Measurements from ENCODE around the gene CALM1.

Gene CALM1

DNA sequence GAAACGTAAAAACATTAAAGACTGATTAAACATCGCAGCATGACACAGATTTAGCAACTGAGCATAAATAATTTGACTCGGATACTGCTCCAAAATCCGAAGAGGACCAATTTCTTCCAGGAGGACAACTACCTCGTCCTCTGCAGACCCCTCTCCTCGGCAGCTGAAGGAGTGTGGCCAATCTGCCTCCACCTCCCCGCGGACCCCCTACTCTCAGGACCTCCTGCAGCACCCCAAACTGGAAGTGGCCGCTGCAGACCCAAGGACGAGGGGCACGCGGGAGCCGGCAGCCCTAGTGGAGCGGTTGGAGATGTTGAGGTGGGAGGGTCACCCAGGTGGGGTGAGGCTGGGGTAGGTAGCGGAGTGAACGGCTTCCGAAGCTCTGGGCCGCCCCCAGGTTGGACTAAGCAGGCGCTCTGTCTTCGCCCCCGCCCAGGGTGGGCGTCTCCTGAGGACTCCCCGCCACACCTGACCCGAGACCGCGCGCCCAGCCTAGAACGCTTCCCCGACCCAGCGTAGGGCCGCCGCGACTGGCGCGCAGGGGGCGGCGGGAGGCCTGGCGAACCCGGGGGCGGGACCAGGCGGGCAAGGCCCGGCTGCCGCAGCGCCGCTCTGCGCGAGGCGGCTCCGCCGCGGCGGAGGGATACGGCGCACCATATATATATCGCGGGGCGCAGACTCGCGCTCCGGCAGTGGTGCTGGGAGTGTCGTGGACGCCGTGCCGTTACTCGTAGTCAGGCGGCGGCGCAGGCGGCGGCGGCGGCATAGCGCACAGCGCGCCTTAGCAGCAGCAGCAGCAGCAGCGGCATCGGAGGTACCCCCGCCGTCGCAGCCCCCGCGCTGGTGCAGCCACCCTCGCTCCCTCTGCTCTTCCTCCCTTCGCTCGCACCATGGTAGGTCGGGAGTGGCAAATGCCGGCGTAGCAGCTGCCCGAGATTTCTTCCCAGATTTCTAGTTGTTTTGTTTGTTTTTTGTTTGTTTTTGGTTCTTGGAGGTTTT lies at the start of gene CALM1:
Gene CALM1, plus strand, starts transcription at position 689 of the 999 bp plus-strand sequence. Its CDS starts 202 bp downstream, at position 891.
- DNase-seq, result peak; percentile 91

DNA sequence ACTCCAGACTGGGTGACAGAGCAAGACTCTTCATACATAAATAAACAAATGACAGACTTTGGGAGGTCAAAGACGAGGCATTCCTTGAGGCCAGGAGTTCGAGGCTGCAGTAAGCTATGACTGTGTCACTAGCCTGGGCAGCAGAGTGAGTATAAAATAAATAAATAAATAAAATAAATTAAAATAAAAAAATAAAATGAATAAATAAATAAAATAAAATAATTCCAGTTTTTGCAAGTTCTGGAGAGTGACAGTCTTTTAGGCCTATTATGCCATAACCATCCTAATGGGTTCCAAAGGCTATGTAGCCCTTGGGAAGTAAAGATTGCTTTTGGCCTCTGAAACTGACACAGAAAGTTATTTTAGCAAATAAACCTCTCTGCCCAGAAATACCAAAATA lies 48.6 kb upstream of the CALM1 start:
- no peak for DNase-seq

DNA sequence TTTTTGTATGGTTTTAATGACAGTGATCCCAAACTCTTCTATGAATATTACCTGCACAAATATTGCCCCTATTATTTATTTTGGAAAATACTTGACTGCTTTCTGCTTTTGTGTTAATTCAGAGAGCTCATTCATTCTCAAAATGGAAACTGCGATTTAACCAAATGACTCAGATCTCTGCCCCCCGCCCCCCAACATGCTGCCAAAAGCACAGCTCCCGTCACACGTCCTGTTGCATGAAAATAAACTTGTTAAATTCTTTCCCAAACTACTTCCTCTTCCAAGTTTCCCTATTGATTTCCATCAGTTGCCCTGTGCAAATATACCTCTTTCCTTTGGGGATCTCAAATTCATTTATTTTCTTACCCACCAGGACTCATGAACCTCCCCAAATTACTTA lies 47.1 kb upstream of the CALM1 start:
- DNase-seq, result no peak

DNA sequence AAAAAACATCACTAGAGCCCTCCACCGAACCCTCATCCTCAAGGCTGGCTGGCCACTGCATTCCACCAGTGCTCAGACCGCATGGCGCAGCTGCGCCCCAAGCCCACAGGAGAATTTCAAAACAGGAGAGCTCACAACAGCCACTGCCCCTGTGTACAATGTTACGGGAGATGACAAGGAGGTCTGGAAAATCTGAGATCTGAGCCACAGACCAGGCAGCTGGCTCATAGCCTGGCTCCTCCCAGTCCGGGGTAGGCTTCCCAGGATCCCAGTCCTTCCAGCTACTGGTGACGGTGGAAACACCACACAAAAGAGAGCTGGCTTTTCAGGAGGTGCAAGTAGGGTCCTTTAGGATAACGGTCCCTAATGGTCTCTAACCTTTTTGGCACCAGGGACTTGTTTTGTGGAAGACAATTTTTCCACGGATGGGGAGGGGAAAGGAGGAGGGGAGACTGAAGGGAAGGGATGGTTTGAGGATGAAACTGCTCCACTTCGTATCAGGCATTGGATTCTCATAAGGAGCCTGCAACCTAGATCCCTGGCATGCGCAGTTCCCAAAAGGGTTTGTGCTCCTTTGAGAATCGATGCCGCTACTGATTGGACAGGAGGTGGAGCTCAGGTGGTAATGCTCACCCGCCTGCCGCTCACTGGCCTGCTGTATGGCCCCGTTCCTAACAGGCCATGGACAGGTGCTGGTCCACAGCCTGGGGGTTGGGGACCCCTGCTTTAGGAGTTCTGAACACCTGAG lies 42.1 kb upstream of the CALM1 start:
- DNase-seq, result no peak

DNA sequence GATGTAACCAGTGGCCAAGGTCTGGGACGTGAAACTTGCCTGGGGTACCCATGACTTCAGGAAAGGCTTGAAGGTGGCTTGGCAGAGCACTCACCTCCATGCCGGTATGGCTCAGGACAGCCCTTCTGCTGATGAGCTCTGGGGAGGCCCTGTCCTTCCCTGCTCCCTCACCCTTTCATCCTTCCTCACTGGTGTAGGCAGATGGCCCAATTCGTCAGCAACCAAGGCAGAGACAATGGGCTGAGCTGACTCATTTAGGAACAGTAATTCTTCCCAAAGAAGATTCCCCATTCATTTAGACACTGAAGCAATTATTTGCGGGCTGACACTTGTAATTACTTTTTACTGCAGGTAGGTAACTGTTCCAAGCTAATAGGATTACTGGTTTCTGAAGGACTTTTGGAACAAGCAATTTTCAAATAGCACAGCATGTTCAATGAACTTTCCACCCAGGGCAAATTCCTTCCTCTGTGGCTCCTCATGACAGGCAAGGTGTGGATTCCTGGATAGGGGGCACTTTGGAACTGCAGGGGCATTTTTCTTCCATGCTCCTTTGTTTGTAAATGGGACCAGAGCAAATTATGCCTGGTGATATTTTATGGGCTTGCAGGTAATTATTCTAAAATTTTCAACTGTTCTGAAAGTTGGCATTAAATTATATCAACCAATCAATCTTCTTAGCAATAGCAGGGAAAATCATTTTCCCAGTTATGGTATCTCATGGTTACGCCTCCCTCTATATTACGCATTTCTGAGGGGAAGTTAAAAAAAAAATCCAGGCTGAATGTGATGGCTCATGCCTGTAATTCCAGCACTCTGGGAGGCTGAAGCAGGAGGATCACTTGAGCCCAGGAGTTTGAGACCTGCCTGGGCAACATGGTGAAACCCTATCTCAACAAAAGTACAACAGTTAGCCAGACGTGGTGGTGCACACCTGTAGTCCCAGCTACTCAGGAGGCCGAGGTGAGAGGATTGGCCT lies 41.0 kb upstream of the CALM1 start:
- no peak for DNase-seq

DNA sequence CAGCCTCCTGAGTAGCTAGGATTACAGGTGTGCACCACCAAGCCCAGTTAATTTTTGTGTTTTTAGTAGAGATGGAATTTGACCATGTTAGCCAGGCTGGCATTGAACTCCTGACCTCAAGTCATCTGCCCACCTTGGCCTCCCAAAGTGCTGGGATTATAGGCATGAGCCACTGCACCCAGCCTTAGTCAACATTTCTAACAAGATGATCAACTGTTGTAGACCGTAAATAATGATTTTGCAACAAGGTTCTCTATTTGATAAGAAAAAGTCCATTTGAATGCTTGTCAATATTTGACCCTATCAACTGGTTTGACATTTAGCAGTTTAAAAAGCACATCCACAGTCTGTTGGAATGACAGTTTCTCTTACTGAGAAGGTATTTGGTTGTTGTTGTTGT lies 39.9 kb upstream of the CALM1 start:
- no peak for DNase-seq

DNA sequence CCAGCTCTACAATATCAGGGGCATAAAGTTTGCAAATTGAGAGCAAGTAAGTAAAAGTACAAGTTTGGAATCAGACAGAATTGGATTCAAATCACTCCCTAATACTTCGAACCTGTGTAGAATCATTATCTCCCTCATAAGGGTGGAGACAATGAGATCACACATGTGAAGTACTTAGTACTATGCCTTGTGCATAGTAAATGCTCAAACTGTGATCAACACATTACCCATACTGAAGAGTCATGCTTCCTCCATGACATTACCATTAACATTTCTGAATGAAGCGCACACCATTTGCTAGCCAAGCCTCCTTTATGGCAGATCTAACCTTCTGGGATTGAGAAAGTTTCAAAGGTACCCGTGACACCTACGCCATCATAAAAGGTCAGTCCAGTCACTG lies 38.5 kb upstream of the CALM1 start:
- no peak for DNase-seq

DNA sequence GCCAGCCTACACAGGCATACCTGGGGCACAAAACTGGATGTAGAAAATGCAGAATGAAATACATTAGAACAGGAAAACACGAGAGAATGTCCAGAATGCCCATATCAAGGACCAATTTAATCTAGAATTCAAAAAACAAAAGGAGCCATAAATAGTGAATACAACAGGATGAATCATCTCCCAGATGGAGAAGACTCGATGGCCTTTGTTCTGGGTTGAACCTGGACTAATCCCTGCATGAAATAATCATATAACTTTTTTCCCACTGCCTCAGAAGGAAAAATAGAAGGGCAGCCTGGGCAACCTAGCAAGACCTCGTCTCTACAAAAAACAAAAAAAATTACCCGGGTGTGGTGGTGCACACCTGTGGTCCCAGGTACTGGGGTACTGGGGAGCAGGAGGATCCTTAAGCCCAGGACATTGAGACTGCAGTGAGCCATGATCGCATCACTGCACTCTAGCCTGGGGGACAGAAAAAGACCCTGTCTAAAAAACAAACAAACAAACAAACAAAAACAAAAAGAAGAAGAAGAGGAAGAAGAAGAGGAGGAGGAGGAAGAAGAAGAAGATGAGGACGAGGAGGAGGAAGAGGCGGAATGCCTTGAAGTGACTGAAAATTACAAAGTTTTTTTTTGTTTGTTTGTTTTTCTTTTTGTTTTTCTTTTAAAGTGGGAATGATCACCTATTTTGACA lies 34.8 kb upstream of the CALM1 start:
- DNase-seq, result no peak

DNA sequence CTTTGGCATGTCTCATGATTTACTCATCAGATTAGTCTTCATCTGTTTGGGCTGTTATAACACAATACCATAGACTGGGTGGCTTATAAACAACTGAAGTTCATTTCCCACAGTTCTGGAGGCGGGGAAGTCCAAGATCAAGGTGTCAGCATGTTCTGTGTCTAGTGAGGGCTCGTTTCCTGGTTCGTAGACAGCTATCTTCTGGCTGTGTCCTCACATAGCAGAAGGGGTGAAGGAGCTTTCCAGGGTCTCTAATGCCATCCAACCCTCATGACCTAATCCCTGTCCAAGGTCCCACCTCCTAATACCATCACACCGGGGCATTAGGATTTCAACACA lies 34.3 kb upstream of the CALM1 start:
- DNase-seq, result no peak

DNA sequence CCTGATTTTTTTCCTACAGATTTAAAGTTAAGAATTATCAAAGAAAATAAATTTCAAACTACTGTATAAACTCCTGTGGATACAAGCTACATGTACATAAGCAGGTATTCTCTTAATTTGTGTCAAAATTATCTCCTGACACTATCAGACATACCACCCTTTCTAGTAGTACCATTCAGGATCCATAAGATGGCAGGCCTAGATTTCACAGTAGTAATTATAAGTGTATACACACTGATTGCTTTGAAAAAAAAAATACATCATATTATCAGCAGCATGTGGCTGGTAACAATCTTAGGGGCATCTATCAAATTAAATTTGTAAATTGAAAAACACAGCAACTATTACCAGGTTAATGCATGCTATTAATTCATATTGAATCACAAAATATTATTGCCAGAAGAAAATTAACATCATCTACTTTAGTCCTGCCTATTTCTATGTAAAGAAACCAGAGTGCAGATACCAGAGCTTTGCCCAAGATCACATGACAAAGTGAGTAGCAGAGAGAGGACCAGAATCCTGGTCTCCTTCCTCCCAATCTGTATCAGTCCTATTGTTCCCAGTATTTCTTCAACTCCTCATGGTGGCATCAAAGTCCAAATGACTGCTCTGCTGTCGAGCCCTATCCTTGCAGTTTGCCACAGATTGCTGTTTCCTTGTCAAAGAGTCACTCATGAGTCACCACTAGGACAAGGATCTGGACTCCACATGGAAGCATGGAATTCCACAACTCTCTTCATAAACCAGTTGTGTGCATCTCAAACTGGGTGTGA lies 27.7 kb upstream of the CALM1 start:
- peak; percentile 62 for DNase-seq

DNA sequence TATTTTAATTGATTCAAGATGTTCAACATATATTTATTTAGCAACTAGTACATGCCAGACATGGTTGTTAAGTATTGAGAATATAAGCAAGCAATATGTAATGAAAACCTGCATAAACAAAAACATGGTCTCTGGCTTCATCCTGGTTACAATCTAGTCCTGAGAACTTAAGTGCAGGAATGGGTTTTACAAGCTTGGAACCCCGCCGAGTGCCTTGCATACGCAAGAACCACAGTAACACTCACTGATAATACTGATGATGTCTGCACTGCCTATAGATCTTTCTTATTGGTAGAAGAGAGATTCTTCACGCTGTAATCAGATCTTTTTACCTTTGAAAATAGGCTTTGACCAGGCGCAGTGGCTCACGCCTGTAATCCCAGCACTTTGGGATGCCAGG lies 22.9 kb upstream of the CALM1 start:
- DNase-seq, result no peak

DNA sequence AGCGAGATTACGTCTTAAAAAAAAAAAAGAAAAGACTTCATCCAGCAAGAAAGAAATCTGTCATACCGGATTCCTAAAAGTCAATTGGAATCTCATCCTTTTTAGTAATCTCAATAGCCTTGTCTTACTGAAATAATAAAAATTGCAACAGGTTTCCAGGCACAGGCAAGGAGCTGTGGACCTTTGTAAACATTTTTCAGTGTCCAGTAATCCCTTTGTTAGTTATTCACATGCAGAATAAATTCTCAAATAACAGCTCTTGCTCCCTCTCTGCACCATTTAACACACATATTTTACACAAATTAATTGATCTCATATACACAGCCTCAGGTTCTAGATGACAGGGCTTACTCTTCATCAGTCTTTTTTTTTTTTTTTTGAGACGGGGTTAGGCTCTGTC lies 22.0 kb upstream of the CALM1 start:
- DNase-seq, result no peak

DNA sequence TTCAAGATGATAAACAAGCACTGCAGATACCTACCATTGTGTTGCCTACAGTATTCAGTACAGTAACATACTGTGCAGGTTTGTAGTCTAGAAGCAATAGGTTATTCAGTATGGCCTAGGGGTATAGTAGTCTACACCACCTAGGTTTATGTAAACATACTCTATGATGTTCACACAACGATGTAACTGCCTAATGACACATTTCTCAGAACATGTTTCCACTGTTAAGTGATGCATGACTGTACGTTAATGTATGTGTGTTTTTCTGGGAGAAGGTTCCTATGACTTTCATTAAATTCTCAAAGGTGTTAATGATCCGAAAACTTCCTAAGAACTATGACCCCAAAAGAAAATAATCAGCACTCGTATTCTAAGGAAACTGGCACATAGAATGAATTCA lies 20.9 kb upstream of the CALM1 start:
- no peak for DNase-seq

DNA sequence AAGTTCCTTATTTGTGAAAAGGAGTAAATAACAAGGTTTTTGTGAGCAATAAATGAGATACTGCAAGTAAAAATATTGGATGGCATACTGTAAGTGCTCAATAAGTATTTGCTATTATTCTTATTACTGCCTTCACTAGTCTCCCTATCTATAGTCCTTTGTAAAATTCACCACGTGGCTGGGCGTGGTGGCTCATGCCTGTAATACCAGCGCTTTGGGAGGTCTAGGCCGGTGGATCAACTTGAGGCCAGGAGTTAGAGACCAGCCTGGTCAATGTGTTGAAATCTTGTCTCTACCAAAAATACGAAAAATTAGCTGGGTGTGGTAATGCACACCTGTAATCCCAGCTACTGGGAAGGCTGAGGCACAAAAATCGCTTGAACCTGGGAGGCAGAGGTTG lies 18.6 kb upstream of the CALM1 start:
- DNase-seq, result no peak

DNA sequence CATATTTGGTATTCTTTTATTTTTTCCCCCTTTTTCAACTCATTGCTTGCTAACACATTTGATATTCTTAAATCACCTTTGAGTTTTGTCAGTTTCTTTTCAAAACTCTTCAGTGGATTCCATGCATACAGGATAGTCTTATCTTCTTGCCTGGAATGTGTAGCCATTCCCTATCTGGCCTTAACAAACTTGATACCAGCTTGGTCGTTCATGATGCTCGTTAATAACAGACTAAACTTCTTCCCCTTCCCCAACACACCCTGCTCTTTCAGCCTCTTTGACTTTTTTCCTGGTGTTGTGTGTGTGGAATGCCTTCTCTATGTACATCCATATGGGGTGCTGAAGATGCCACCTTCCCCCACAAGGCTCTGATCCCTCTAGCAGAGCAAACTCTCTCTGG lies 17.7 kb upstream of the CALM1 start:
- DNase-seq, result no peak

DNA sequence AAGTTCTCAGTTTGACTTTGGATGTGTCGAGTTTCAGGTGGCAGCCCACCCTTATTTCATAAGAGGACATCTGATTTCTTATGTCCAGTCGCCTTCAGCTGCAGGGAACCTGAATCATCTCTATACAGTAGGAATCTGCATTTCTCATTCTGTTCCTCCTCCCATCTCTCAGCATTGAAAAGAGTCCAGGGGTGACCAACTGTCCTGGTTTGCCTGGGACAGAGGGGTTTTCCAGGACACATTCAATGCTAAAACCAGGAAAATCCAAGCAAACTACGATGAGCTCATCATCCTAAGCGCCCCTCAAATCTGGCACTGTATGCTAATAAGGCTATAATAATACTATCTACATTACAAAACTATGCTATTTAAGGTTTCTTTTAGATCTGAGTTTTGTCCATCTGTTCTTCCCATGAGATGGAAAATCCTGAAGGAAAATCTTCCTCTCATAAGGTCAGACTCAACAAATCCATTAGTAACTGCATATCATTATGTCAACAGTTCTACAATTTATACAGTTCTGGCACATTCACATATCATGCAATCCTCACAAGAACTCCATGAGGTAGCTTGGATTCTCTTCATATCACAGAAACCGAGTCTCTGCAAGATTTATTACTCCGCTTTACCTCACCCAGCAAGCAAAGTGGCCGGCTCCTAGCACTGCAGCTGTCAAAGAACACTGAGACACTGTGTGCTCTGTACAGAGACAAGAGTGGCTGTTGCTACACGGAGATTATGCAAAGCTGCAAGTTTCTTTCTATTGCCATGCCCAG lies 15.6 kb upstream of the CALM1 start:
- DNase-seq, result peak; percentile 82

DNA sequence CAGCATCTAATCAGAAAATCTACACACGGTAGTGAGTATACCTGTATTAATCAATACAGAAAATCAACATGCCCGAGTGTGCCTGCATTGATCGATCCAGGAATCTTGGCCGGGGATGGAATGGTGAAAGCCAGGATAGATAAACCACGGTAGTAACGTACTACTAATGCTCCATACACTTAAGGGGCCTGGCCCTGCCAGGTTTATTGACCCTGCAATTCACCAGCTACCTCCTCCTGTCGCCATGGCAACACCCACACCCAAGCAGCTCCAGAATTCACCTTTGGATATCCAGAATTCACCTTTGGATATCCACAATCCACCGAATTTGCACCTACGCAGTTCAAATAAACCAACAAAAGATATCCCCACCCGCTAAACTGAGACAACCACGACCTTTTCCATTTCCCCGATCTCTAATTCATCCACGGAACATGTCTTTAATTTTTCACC lies 14.8 kb upstream of the CALM1 start:
- peak; percentile 68 for DNase-seq

DNA sequence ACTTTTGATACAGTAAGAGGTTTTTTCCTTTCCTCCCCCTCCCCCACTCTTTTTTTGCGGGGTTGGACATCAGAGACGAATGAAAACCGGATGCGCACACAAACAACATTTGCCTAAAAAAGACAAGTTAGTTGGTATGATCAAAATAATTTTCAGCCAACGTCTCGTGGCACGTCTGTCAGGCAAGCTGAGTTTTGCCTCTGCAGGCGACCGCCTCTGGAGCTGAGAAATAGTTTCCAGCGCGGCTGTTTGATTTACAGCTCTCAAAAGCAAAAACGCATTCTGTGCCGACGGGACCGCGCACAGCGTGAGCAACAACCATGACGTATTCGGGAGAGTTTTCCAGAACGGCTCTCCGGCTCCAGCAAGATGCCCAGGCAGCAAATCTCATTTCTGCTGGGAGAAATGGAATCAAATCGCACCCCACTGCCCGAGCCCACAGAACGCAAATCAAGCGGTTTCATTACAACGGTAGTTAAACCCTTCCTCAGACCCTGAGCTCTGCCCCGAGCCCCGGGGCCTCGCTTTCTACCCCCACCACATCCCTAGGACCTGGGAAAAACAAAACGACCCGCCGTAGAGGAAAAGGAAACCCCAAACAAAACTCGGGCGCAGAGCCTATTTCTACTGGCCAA lies 14.2 kb upstream of the CALM1 start:
- peak; percentile 85 for DNase-seq

DNA sequence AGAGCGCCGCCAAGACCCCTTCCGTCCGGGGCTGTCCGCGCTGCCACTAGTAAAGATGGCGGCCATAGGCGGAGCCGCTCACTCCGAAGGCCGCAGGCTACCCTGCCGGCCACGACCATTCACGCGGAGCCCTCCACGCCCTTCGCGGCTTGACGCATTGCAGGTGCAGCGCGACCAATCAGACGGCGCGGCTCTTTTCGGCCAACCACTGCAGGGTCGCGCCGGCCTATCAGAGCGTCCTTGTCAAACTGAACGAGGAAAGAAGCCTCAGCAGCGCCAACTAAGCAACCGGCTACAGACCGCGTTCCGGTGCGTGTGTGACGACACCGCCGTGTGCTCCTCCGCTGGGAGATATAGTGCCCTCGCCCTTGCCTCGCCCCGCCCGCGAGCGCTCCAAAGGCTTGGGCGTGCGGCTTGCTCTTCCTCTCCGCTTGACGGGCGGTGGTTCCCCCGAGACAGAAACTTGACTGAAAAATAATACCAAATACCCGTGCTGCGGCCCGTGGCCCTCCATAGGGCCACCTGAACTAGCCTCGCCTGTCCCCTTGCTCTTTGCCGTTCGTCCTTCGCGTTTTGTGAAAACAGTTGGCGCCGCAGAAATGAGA lies 13.6 kb upstream of the CALM1 start:
- peak; percentile 99 for DNase-seq
